A673 (cell line): ENCODE data around the gene MPPE1.

Source experiments
- CTCF ChIP-seq: fragments of 300-800, 200-600 bp; sonication (generic); conservative IDR thresholded peaks from 2 replicates; pipeline ENCODE4 v1.5.1; 2017; ENCODE audit warnings: low read depth, mild to moderate bottlenecking, antibody characterized with exemption, low read length, moderate library complexity, mixed read lengths
- EZH2 ChIP-seq: fragments of 200-600 bp; sonication (generic); IDR thresholded peaks from 2 replicates; pipeline ENCODE4 v1.6.1; 2017; ENCODE audit warnings: borderline replicate concordance, low read depth, mild to moderate bottlenecking, mixed read lengths, antibody characterized with exemption, low read length; ENCODE audit not compliant: poor library complexity, severe bottlenecking

DNA sequence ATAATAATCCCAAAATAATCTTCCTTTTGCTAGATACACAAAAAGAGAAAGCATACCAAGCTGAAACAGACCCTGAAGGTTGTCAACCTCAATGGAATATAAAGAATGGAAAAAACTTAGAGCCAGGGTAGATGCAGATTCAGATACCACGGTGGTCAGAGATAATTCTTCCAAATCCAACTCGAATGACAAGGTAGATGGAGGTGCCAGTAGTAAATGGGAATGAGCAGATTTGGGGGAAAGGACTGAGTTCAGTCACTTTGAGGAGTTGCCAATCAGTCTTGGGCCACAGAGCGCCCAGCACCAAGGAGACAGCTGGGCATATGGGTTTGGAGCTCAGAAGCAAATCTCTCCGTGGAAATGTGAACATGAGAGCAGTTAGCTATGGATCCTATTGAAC, 60.3 kb downstream of the MPPE1 start:
- TF ChIP-seq CTCF, result no peak
- no peak for TF ChIP-seq EZH2
